Measurements from ENCODE around the gene BEST2. TPM values are rescaled to one million over a fixed set of nuclear protein-coding genes. Genes with fewer than 3 reads are reported as not detected.
A peak's percentile ranks its signal among the peaks of the same experiment; 100 is the strongest.

Gene BEST2
- total RNA-seq (not detected), polyA plus RNA-seq (not detected), total RNA-seq (not detected)

DNA sequence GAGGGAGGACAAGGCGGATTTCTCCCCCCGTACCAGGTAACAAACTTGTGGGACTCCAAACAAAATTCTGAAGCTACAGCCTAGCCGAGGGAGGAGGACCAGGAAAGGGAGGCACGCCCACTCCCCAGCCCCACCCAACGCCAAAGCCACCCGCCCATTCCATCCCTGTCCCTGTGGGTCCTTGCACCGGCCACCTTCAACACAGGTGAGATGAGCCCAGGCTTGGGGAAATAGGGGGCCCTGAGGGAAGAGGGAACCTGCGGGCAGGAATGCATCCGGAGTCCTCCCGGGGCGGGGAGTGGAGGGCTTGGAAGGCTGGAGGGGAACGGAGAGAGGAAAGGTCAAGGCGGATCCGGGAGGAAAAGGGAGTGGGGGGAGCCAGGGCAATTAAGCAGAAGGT, at the start of gene BEST2:
Gene BEST2, plus strand, starts transcription at position 157 of the 400 bp plus-strand sequence. CDS start 802 bp downstream, outside the sequence.
- Histone ChIP-seq H3K4me1 (ENCODE audit: control insufficient read depth in 2 of 2, insufficient read depth in 2 of 2, low read length in 2 of 2) (no peaks in the 10 kb centered on the region), H3K4me3 (ENCODE audit: low read length) (no peak within 1 kb of the TSS), H3K36me3 (ENCODE audit: control insufficient read depth in 2 of 3, insufficient read depth in 3 of 3, low read length in 3 of 3) (peaks cover 0 to 18% (median 0%) of the 10 kb centered on the region in 3 experiments), H3K27me3 (ENCODE audit: control insufficient read depth in 2 of 2, insufficient read depth in 2 of 2, low read length in 2 of 2) (no peaks in the 10 kb centered on the region), H3K9me3 (ENCODE audit: control insufficient read depth in 2 of 3, low read length in 3 of 3) (peaks cover 0 to 12% (median 0%) of the 10 kb centered on the region in 3 experiments), H3K27ac (ENCODE audit: low read depth, low read length) (no peak within 1 kb of the TSS)
- Mint-ChIP-seq H3K36me3 (peaks cover 12 to 18% (median 13%) of the 10 kb centered on the region in 5 donors), H3K4me3 (no peak within 1 kb of the TSS), H3K27me3 (peaks cover 18 to 37% (median 25%) of the 10 kb centered on the region in 5 donors), H3K9me3 (peaks cover 0 to 12% (median 6%) of the 10 kb centered on the region in 11 donors), H3K4me1 (peaks cover 0 to 13% (median 4%) of the 10 kb centered on the region in 7 donors), H3K27ac (peak within 1 kb of the TSS in 2 of 9 donors; percentile 14 to 25)
- intact Hi-C loops (cut with micrococcal nuclease): no loop called here
- ATAC-seq: no peak
- DNase-seq: no peak
- POLR2A ChIA-PET: no interaction called here
- CTCF ChIA-PET: no interaction called here

DNA sequence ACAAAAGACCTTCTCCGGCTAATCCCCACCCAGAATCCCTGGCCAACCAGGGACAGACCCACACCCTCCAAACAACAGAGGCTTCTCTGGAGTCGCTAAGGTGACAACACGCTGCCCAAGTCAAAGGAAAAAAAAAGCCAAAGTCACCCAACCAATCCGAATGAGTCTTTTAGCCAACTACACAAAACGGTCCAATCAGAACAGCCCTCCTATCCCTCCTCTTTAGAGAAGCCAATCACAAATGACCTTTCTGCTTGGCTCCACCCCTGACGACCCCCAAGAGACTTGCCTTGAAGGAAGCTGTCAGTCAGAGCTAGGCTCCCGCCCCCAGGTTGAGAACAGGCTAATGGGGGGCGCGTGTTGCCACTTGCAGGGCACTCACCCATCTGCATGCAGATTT, 48.5 kb upstream of the BEST2 start:
- peaks cover 0 to 25% (median 4%) of the 10 kb centered on the region in 5 donors for H3K36me3 Mint-ChIP-seq
- no peak for ATAC-seq

DNA sequence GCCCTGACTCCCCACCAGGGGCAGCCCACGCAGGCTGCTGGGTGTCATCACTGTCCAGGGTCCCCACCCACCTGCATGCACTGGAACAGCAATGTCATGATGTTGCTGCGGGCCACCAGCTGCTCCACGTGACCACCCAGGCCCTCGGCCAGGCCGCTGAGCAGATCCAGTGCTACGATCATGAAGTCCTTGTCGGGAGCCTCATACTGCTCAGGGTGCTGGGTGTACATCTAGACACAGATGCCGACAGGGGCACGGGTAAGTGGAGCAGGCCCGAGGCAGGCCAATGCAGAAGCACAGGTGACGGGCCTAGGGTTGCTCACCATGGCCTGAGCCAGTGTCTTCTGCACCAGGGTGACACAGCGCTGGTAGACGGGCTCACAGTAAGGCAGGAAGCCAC, 46.4 kb upstream of the BEST2 start:
- H3K36me3 Mint-ChIP-seq: peaks cover 0 to 26% (median 4%) of the 10 kb centered on the region in 5 donors
- Histone ChIP-seq H3K27me3 (ENCODE audit: control insufficient read depth in 2 of 2, insufficient read depth in 2 of 2, low read length in 2 of 2) (no peaks in the 10 kb centered on the region), H3K27ac (ENCODE audit: low read depth, low read length) (no peak overlapping the region), H3K36me3 (ENCODE audit: control insufficient read depth in 2 of 3, insufficient read depth in 3 of 3, low read length in 3 of 3) (peaks cover 0 to 85% (median 12%) of the 10 kb centered on the region in 3 experiments), H3K9me3 (ENCODE audit: control insufficient read depth in 2 of 3, low read length in 3 of 3) (no peaks in the 10 kb centered on the region), H3K4me3 (ENCODE audit: low read length) (no peak overlapping the region), H3K4me1 (ENCODE audit: control insufficient read depth in 2 of 2, insufficient read depth in 2 of 2, low read length in 2 of 2) (no peaks in the 10 kb centered on the region)
- ATAC-seq (no peak), DNase-seq (no peak)
- CTCF ChIA-PET: no interaction called here
- peaks cover 0 to 4% (median 0%) of the 10 kb centered on the region in 7 donors for H3K4me1 Mint-ChIP-seq
- H3K4me3 Mint-ChIP-seq: no peak overlapping the region
- intact Hi-C loops (cut with micrococcal nuclease): no loop called here
- no peaks in the 10 kb centered on the region for H3K27me3 Mint-ChIP-seq
- POLR2A ChIA-PET: interaction anchor here (1.4 kb wide), 1 partner anchor 8 kb away, joined by 3 read pairs; the partner anchor contains the start of gene FBXW9
- no peak overlapping the region for H3K27ac Mint-ChIP-seq
- no peaks in the 10 kb centered on the region for H3K9me3 Mint-ChIP-seq

More for the DNA sequence above, 48.5 kb upstream of the BEST2 start:
- H3K9me3 ChIP-seq (ENCODE audit: control insufficient read depth in 2 of 3, low read length in 3 of 3): no peaks in the 10 kb centered on the region
- no peaks in the 10 kb centered on the region for H3K9me3 Mint-ChIP-seq
- no peak overlapping the region for H3K27ac ChIP-seq (ENCODE audit: low read depth, low read length)
- CTCF ChIA-PET: interaction anchor here (0.6 kb wide), 1 partner anchor 39 kb away, joined by 5 read pairs; no protein-coding TSS in a partner anchor
- H3K27ac Mint-ChIP-seq: peak overlapping the region in 1 of 9 donors; percentile 19
- intact Hi-C loops (cut with micrococcal nuclease): no loop called here
- peaks cover 0 to 73% (median 11%) of the 10 kb centered on the region in 3 experiments for H3K36me3 ChIP-seq (ENCODE audit: control insufficient read depth in 2 of 3, insufficient read depth in 3 of 3, low read length in 3 of 3)
- H3K27me3 ChIP-seq (ENCODE audit: control insufficient read depth in 2 of 2, insufficient read depth in 2 of 2, low read length in 2 of 2): no peaks in the 10 kb centered on the region
- peaks cover 0 to 7% (median 3%) of the 10 kb centered on the region in 7 donors for H3K4me1 Mint-ChIP-seq
- H3K4me1 ChIP-seq (ENCODE audit: control insufficient read depth in 2 of 2, insufficient read depth in 2 of 2, low read length in 2 of 2): no peaks in the 10 kb centered on the region
- no peaks in the 10 kb centered on the region for H3K27me3 Mint-ChIP-seq
- POLR2A ChIA-PET: no interaction called here
- no peak overlapping the region for H3K4me3 ChIP-seq (ENCODE audit: low read length)
- H3K4me3 Mint-ChIP-seq: no peak overlapping the region
- DNase-seq: no peak

DNA sequence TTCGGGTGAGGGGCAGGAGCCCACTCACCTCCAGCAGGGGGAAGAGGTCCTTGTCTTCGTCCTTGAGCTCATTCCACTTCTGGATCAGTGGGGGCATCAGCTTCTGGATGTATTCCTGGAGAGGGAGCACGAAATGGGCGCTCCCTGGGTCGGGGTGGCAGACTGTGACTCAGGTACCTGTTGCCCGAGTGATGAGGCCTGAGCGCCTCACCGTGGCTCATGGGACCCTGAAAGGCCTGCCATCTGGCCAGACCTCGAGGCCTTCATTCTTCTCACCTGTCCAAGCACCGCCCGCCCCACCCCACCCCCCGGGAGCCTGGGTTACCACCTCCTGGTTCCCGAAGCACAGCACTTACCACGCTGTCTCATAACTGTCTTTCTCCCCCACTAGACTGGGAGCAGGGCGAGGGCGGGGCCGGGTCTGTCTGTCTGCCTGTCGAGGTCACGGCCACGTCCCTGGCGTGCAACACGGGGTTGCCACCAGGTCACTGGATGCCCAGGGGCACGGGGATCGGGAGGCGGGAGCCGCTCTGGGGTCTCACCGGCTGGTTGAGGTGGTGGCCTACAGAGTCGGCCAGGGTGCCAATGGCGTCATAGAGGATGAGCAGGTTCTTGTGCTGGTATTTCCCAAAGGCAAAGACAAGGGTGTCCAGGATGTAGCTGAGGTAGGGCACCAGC, 45.8 kb upstream of the BEST2 start:
- ChIA-PET CTCF (no interaction called here), POLR2A (interaction anchor here (1.4 kb wide), 1 partner anchor 9 kb away, joined by 3 read pairs; the partner anchor contains the start of gene FBXW9)
- H3K4me1 ChIP-seq (ENCODE audit: control insufficient read depth in 2 of 2, insufficient read depth in 2 of 2, low read length in 2 of 2): no peaks in the 10 kb centered on the region
- intact Hi-C loops (cut with micrococcal nuclease): no loop called here
- H3K4me3 Mint-ChIP-seq: no peak overlapping the region
- H3K27ac ChIP-seq (ENCODE audit: low read depth, low read length): no peak overlapping the region
- H3K27ac Mint-ChIP-seq: no peak overlapping the region
- no peaks in the 10 kb centered on the region for H3K9me3 Mint-ChIP-seq
- H3K27me3 Mint-ChIP-seq: no peaks in the 10 kb centered on the region
- H3K27me3 ChIP-seq (ENCODE audit: control insufficient read depth in 2 of 2, insufficient read depth in 2 of 2, low read length in 2 of 2): no peaks in the 10 kb centered on the region
- no peak for ATAC-seq
- no peak overlapping the region for H3K4me3 ChIP-seq (ENCODE audit: low read length)
- DNase-seq: no peak
- H3K36me3 ChIP-seq (ENCODE audit: control insufficient read depth in 2 of 3, insufficient read depth in 3 of 3, low read length in 3 of 3): peaks cover 0 to 87% (median 16%) of the 10 kb centered on the region in 3 experiments
- peaks cover 0 to 31% (median 4%) of the 10 kb centered on the region in 5 donors for H3K36me3 Mint-ChIP-seq
- no peaks in the 10 kb centered on the region for H3K9me3 ChIP-seq (ENCODE audit: control insufficient read depth in 2 of 3, low read length in 3 of 3)
- H3K4me1 Mint-ChIP-seq: peaks cover 0 to 4% (median 0%) of the 10 kb centered on the region in 7 donors

DNA sequence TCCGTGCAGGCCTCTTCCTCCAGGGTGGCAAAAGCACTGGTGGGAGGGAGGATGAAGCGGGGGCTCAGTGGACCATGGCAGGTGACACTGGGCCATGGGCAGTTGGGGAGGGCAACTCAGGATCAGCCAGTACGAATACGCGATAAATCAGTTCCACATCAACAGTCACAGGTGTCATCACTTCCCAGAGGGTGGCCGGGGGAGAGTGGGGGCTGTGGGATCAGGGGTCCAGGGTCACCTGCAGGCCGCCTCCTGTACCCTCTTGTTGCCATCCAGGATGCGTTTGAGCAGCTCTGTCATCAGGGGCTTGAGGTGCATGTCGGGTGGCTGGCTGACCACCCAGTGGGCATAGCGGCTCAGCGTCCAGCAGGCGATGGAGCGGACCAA, 45.3 kb upstream of the BEST2 start:
- POLR2A ChIA-PET: no interaction called here
- H3K36me3 ChIP-seq (ENCODE audit: control insufficient read depth in 2 of 3, insufficient read depth in 3 of 3, low read length in 3 of 3): peaks cover 0 to 86% (median 17%) of the 10 kb centered on the region in 3 experiments
- H3K4me3 ChIP-seq (ENCODE audit: low read length): no peak overlapping the region

DNA sequence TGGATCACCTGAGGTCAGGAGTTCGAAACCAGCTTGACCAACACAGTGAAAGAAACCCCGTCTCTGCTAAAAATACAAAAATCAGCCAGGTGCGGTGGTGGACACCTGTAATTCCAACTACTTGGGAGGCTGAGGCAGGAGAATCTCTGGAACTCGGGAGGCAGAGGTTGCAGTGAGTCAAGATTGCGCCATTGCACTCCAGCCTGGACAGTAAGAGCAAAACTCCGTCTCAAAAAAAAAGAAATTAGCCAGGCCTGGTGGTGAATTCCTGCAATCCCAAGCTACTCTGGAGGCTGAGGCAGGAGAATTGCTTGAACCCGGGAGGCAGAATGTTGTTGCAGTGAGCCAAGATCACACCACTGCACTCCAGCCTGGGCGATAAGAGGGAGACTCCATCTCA, 43.0 kb upstream of the BEST2 start:
- POLR2A ChIA-PET: interaction anchor here (0.6 to 0.8 kb wide), 3 partner anchors 12 to 188 kb away, joined by 3 to 7 read pairs (median 4); partner anchors contain the start of gene FBXW9
- Histone ChIP-seq H3K4me1 (ENCODE audit: control insufficient read depth in 2 of 2, insufficient read depth in 2 of 2, low read length in 2 of 2) (no peaks in the 10 kb centered on the region), H3K36me3 (ENCODE audit: control insufficient read depth in 2 of 3, insufficient read depth in 3 of 3, low read length in 3 of 3) (peaks cover 0 to 75% (median 14%) of the 10 kb centered on the region in 3 experiments), H3K4me3 (ENCODE audit: low read length) (no peak overlapping the region), H3K27me3 (ENCODE audit: control insufficient read depth in 2 of 2, insufficient read depth in 2 of 2, low read length in 2 of 2) (no peaks in the 10 kb centered on the region), H3K9me3 (ENCODE audit: control insufficient read depth in 2 of 3, low read length in 3 of 3) (no peaks in the 10 kb centered on the region), H3K27ac (ENCODE audit: low read depth, low read length) (no peak overlapping the region)
- no peaks in the 10 kb centered on the region for H3K9me3 Mint-ChIP-seq
- intact Hi-C loops (cut with micrococcal nuclease): no loop called here
- peaks cover 0 to 41% (median 4%) of the 10 kb centered on the region in 5 donors for H3K36me3 Mint-ChIP-seq
- DNase-seq (no peak), ATAC-seq (no peak)
- no peak overlapping the region for H3K27ac Mint-ChIP-seq
- no peak overlapping the region for H3K4me3 Mint-ChIP-seq
- CTCF ChIA-PET: interaction anchor here (0.6 to 1.5 kb wide), 3 partner anchors 51 to 259 kb away, joined by 3 to 5 read pairs (median 4); no protein-coding TSS in a partner anchor
- H3K27me3 Mint-ChIP-seq: no peaks in the 10 kb centered on the region
- H3K4me1 Mint-ChIP-seq: no peaks in the 10 kb centered on the region

More for the DNA sequence above, 45.3 kb upstream of the BEST2 start:
- ATAC-seq (no peak), DNase-seq (no peak)
- H3K27ac Mint-ChIP-seq: no peak overlapping the region
- CTCF ChIA-PET: no interaction called here
- Histone ChIP-seq H3K27me3 (ENCODE audit: control insufficient read depth in 2 of 2, insufficient read depth in 2 of 2, low read length in 2 of 2) (no peaks in the 10 kb centered on the region), H3K9me3 (ENCODE audit: control insufficient read depth in 2 of 3, low read length in 3 of 3) (no peaks in the 10 kb centered on the region), H3K27ac (ENCODE audit: low read depth, low read length) (no peak overlapping the region), H3K4me1 (ENCODE audit: control insufficient read depth in 2 of 2, insufficient read depth in 2 of 2, low read length in 2 of 2) (no peaks in the 10 kb centered on the region)
- H3K4me1 Mint-ChIP-seq: peaks cover 0 to 4% (median 0%) of the 10 kb centered on the region in 7 donors
- H3K36me3 Mint-ChIP-seq: peaks cover 0 to 36% (median 4%) of the 10 kb centered on the region in 5 donors
- no peak overlapping the region for H3K4me3 Mint-ChIP-seq
- H3K9me3 Mint-ChIP-seq: no peaks in the 10 kb centered on the region
- intact Hi-C loops (cut with micrococcal nuclease): no loop called here
- no peaks in the 10 kb centered on the region for H3K27me3 Mint-ChIP-seq
